Activated CD4-positive, alpha-beta T cell treated with anti-CD3 and anti-CD28 coated beads, Interleukin-2, amount 50 U/mL, for 16 hours (primary cell): ENCODE results near the gene QRFP.

Experiments used
- DNase-seq: peaks from one replicate; pipeline ENCODE4 v3.0.0-alpha.2; 2020

Gene QRFP

GRCh38 chr9:130903194-130904069 lies 6.8 kb upstream of the QRFP start:
- no peak for DNase-seq

- no peak for DNase-seq
Measured at GRCh38 chr9:130902204-130903185, 5.9 kb upstream of the QRFP start.

DNA sequence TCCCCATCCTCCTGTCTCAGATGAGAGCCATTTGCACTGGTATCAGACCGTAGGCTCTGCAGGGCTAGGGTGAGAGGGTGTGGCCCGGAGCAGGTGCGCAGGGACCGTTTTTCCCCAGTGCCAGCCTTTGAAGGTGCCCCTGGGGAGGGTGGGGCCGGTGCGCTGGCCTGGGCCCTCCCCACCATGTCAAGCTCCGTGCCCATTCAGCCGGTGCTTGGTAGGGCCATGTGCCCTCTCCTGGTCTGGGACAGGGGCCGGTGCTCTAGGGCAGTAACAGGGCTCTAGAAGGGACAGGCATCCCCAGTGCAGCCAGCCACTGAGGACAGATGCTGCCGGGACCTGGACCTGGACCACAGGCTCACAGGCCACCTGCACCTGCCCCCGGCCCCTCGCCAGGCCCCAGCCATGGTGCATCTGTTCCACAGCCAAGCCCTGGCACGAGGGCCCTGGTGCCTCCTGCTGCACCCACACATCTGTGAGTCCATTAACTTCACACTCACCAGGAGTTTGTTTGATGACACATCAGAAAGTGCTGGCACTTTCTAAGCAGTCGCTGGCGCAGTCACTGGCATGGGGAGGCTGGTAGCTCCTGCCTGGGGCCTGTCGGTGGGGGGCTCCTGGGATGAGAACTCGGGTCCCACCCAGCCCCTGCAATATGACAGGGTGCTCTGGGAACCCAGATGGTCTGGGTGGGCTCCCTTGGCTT lies 5.0 kb upstream of the QRFP start:
- DNase-seq = no peak

- no peak for DNase-seq
Measured at GRCh38 chr9:130900701-130901497, 4.3 kb upstream of the QRFP start.

GRCh38 chr9:130899051-130899748 lies 2.6 kb upstream of the QRFP start:
- no peak for DNase-seq

- no peak for DNase-seq
Measured at GRCh38 chr9:130898552-130898852, 1.9 kb upstream of the QRFP start.

GRCh38 chr9:130897848-130898551 lies 1.4 kb upstream of the QRFP start:
- DNase-seq = no peak

DNA sequence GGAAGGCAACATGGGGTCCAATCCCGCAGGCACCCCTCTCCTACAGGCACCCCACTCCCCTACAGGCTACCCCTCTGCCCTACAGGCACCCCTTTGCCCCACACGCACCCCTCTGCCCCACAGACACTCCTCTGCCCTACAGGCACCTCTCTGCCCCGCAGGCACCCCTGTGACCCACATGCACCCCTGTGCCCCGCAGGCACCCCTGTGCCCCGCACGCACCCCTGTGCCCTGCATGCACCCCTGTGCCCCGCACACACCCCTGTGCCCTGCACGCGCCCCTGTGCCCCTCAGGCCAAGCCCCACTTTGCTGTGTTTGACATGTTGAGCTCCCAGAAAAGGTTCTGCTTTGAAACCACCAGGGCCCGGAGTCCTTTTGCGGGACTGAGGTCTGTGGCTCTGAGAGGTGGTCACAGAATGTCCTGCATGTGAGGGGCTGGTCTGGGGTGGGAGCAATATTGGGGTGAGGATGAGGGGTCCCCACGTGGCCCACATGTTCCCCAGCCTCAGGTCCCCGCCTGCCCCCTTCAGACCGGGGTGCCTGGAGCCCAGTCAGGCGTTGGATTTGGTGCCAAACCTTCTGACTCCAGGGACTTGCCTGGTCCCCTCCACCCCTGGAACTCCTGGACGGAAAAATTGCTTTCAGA lies 616 bp upstream of the QRFP start:
- no peak for DNase-seq

- DNase-seq = no peak
Measured at GRCh38 chr9:130895481-130896232, 955 bp downstream of the QRFP start.

- no peak for DNase-seq
Measured at GRCh38 chr9:130895038-130895437, 1.6 kb downstream of the QRFP start.

DNA sequence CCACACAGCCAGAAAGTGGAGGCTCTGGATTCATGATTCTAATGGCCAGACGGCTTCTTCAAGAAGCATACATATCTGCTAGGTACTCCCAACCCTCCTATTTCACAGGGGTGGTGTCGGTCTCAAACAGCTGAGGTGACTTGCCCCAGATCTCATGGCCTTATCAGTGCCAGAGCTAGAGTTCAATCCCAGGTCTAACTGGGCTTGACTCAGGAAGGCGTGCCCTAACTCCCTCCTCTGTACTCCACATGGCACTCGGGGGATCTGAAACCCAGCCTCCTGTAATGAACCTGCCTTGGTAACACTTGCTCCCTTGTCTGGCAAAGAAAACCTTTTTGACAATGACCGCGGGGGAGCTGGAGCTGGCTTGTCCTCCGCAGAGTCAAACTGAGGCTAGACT lies 2.1 kb downstream of the QRFP start:
- no peak for DNase-seq

- no peak for DNase-seq
Measured at GRCh38 chr9:130893341-130894101, 3.1 kb downstream of the QRFP start.

DNA sequence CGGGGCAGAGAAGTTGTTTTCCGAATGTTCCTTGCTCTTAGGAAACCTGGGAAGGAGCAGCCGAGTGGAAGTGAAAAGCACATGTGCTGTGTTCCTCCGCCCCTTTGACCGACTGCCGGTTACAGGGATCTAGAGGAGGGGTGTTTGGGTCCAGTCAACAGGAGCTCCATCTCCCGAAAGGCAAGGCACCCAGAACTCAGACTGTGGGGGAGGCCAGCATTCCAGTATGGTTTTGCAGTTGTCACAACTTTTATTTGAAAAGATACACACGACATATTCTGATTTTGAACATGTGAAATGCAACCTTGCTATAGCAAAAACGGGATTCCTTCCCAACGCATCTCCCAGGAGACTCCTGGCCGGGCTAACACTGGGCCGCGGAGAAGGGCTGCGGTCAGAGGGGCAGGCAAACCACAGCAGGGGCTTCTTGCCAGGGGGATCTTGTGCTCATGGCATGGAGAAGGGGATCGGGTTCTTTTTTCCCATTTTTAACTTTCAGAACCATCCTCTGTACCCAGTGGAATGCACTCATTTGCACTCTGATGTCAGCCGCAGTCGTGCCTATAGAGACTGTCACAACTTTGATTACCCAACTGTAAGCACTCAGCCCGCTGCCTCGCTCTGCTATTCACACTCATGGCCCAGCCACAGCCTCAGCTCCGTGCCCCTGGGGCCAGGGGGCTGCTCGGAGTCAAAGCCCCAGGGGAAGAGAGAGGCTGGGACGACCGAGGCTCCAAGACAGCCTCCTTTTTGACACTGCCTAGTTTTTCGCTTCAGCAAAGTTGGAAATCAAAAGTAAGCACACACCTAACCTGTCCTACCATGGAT lies 3.9 kb downstream of the QRFP start:
- no peak for DNase-seq

GRCh38 chr9:130891688-130892476 lies 4.7 kb downstream of the QRFP start:
- DNase-seq = no peak

DNA sequence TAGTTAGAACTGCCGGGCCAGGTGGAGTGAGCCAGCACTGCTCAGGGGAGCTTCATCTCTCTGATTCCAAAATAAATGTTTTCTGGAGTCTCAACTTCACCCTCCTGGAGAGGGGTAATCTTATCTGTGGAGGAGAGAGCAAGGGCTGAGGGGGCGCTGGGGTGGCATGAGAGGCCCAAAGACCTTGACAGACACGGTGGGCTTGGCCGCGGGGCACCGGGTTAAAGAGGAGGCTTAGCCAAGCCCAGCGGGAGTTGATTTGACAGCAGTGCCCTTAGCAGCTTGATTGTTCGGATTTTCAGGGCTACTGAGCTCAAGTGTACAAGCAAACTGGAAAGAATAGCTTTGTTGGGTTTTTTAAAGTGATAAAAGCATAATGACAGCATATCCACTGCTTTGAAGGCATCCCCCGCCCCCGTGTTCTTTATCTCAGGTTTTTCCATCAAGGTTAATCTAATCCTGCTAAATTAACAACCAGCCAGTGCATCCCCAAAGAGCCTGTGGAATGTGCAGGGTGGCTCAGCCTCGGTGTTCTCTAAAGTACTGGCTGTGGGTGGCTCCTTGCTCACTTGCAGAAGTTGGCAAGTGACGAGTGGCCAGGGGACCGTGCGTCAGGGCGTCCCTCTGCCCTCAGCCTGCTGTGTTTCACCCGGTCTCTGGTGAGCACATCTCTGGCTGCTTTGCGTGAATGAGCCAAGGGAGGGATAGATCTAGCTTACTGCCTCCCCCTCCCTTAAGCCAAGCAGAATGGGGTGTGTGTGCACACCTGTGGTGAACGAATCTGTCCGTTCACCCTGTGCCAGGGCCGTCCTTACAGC lies 5.5 kb downstream of the QRFP start:
- DNase-seq = no peak

GRCh38 chr9:130890124-130890523 lies 6.5 kb downstream of the QRFP start:
- no peak for DNase-seq
